GM18511 (cell line): ENCODE results near the gene SLITRK3.

Experiments
- ATAC-seq: cut with Tn5 transposase; IDR thresholded peaks from one replicate; pipeline ENCODE4 v1.9.1; 2021; ENCODE audit warnings: mild to moderate bottlenecking, moderate library complexity; ENCODE audit not compliant: unreplicated experiment

Gene SLITRK3

GRCh38 chr3:165195640-165196576 lies at the start of gene SLITRK3:
TSS of gene SLITRK3 (minus strand) at chr3:165196384. CDS start at chr3:165190830, 5,554 bp downstream.
- no peak for ATAC-seq

- ATAC-seq: no peak
Observed at GRCh38 chr3:165243597-165243996, 47.4 kb upstream of the SLITRK3 start.

- ATAC-seq: no peak
Observed at GRCh38 chr3:165233501-165234195, 37.5 kb upstream of the SLITRK3 start.

- ATAC-seq: no peak
Observed at GRCh38 chr3:165225604-165226003, 29.4 kb upstream of the SLITRK3 start.

GRCh38 chr3:165217739-165218138 lies 21.6 kb upstream of the SLITRK3 start:
- ATAC-seq: no peak

GRCh38 chr3:165212580-165212979 lies 16.4 kb upstream of the SLITRK3 start:
- ATAC-seq: no peak

GRCh38 chr3:165211721-165212120 lies 15.5 kb upstream of the SLITRK3 start:
- ATAC-seq: no peak

GRCh38 chr3:165210727-165211126 lies 14.5 kb upstream of the SLITRK3 start:
- ATAC-seq: no peak

GRCh38 chr3:165210132-165210531 lies 13.9 kb upstream of the SLITRK3 start:
- no peak for ATAC-seq

- peak; percentile 95 for ATAC-seq
Observed at GRCh38 chr3:165206454-165207266, 10.5 kb upstream of the SLITRK3 start.

GRCh38 chr3:165204445-165204844 lies 8.3 kb upstream of the SLITRK3 start:
- no peak for ATAC-seq

GRCh38 chr3:165202995-165203394 lies 6.8 kb upstream of the SLITRK3 start:
- ATAC-seq: no peak

- ATAC-seq: no peak
Observed at GRCh38 chr3:165201964-165202363, 5.8 kb upstream of the SLITRK3 start.

- ATAC-seq: no peak
Observed at GRCh38 chr3:165197481-165197800, 1.3 kb upstream of the SLITRK3 start.

- ATAC-seq: no peak
Observed at GRCh38 chr3:165196577-165197480, 645 bp upstream of the SLITRK3 start.

- ATAC-seq: no peak
Observed at GRCh38 chr3:165195241-165195639, 944 bp downstream of the SLITRK3 start.

GRCh38 chr3:165194511-165195240 lies 1.5 kb downstream of the SLITRK3 start:
- ATAC-seq: no peak

- no peak for ATAC-seq
Observed at GRCh38 chr3:165193366-165194254, 2.6 kb downstream of the SLITRK3 start.
